Upper lobe of left lung (tissue), 6 donors: ENCODE results near the gene PLXNB1. TPM values are rescaled to one million over a fixed set of nuclear protein-coding genes. Genes with fewer than 3 reads are reported as not detected.
A peak's percentile ranks its signal among the peaks of the same experiment; 100 is the strongest.

ENCODE experiments used
- ATAC-seq, 2 donors: fragments of 200-7000 bp; cut with Tn5 transposase; one replicate each; pipeline ENCODE4 v1.9.1; 2022; ENCODE audit warnings: mild to moderate bottlenecking in 2 of 2, moderate library complexity in 2 of 2; ENCODE audit not compliant: low FRiP score in 2 of 2
- DNase-seq, 2 donors: peaks; one replicate each; pipeline ENCODE4 v3.0.0-alpha.2; 2019 to 2020
- H3K27ac ChIP-seq, 4 donors: fragments of 200-600 bp; sonication (generic); one replicate each; pipeline ENCODE4 v1.5.1; 2016 to 2019
- H3K27me3 ChIP-seq, 4 donors: fragments of 200-600 bp; sonication (generic); one replicate each; pipeline ENCODE4 v1.5.1; 2017 to 2019
- H3K36me3 ChIP-seq, 4 donors: fragments of 200-600 bp; sonication (generic); one replicate each; pipeline ENCODE4 v1.5.1; 2016 to 2019
- H3K4me1 ChIP-seq, 4 donors: fragments of 200-600 bp; sonication (generic); one replicate each; pipeline ENCODE4 v1.5.1; 2018 to 2019
- H3K4me3 ChIP-seq, 4 donors: fragments of 200-600 bp; sonication (generic); one replicate each; pipeline ENCODE4 v1.5.1; 2017 to 2019; ENCODE audit warnings: mild to moderate bottlenecking in 2 of 4, moderate library complexity in 1 of 4
- H3K9me3 ChIP-seq, 4 donors: fragments of 200-600 bp; sonication (generic); one replicate each; pipeline ENCODE4 v1.5.1; 2018 to 2019
- CTCF ChIP-seq, 6 experiments: fragments of 450-650 bp in 4 of 6; fragments of 200-600 bp in 2 of 6; sonication (generic) in 2 of 6; IDR thresholded peaks; one replicate each; pipeline ENCODE4 v1.5.1; 2016 to 2019; ENCODE audit warnings: antibody characterized with exemption in 6 of 6
- EP300 ChIP-seq, 4 donors: sonication (generic); formaldehyde crosslinking; IDR thresholded peaks; one replicate each; pipeline ENCODE4 v1.5.1; 2017; ENCODE audit warnings: antibody characterized with exemption in 4 of 4, control low read depth in 2 of 4
- POLR2A ChIP-seq, 4 donors: fragments of 450-650 bp; IDR thresholded peaks; one replicate each; pipeline ENCODE4 v1.5.1; 2016 to 2017; ENCODE audit warnings: antibody characterized with exemption in 4 of 4, mild to moderate bottlenecking in 2 of 4
- POLR2AphosphoS5 ChIP-seq, 2 donors: sonication (generic); formaldehyde crosslinking; IDR thresholded peaks; one replicate each; pipeline ENCODE4 v1.5.1; 2017; ENCODE audit warnings: antibody characterized with exemption in 2 of 2
- WGBS, 2 donors: methylation state at CpG; one replicate each; pipeline ENCODE4 v1.1.5; 2017 to 2018; 5-methylcytosine and 5-hydroxymethylcytosine counted together
- total RNA-seq, 6 donors: library from RNA; depleted of rRNA in 4 of 6; stranded (reverse); fragments of >200 nt in 4 of 6; gene quantifications; one replicate each; pipeline versions ENCODE4 v1.1.0 to v1.2.1, GENCODE V29; 2016 to 2021
- donor health status: DM: no; HTN: no; CAD: no; lungs with moderate emphysema.
- donor health status: DM: no; HTN: yes; CAD: no; lungs with severe emphysema.

The PLXNB1 gene
- total RNA-seq, 6 donors from 2014 or later, result 91.2 to 588 (median 123) TPM

- DNase-seq (peak in 1 of 2 donors; percentile 71), ATAC-seq (peak; percentile 68 to 69)
- WGBS, 2 donors, result 54 to 57% methylated on average over 6 of the region's 6 CpGs
- no peaks in the 10 kb centered on the region for H3K27me3 ChIP-seq
- no peak overlapping the region for H3K4me3 ChIP-seq
- H3K36me3 ChIP-seq, result peaks cover 2 to 22% (median 14%) of the 10 kb centered on the region in 4 donors
- H3K4me1 ChIP-seq, result no peaks in the 10 kb centered on the region
- no peak overlapping the region for H3K27ac ChIP-seq
- H3K9me3 ChIP-seq, result no peaks in the 10 kb centered on the region
- no peak for TF ChIP-seq POLR2A (IDR thresholded peaks at IDR 0.05)
- no peak for TF ChIP-seq POLR2AphosphoS5 (IDR thresholded peaks at IDR 0.05)
- peak; percentile 69 to 90 (median 88) for TF ChIP-seq CTCF (IDR thresholded peaks at IDR 0.05)
These were observed 29.0 kb downstream of the PLXNB1 start for GRCh38 chr3:48400824-48401433.

GRCh38 chr3:48399387-48400172, 30.3 kb downstream of the PLXNB1 start:
- Histone ChIP-seq H3K27ac (no peak overlapping the region), H3K4me1 (no peaks in the 10 kb centered on the region), H3K9me3 (no peaks in the 10 kb centered on the region), H3K36me3 (peaks cover 0 to 11% (median 4%) of the 10 kb centered on the region in 4 donors), H3K4me3 (no peak overlapping the region), H3K27me3 (no peaks in the 10 kb centered on the region)
- no peak for TF ChIP-seq POLR2AphosphoS5 (IDR thresholded peaks at IDR 0.05)
- no peak for TF ChIP-seq POLR2A (IDR thresholded peaks at IDR 0.05)
- no peak for TF ChIP-seq EP300 (IDR thresholded peaks at IDR 0.05)
- no peak for TF ChIP-seq CTCF (IDR thresholded peaks at IDR 0.05)
- ATAC-seq, result no peak
- WGBS, 2 donors, result 53 to 63% methylated on average over 1 to 4 of the region's 4 CpGs
- DNase-seq, result peak in 1 of 2 donors; percentile 38

- Histone ChIP-seq H3K27ac (no peak overlapping the region), H3K9me3 (no peaks in the 10 kb centered on the region), H3K4me1 (no peaks in the 10 kb centered on the region), H3K36me3 (peaks cover 0 to 3% (median 1%) of the 10 kb centered on the region in 4 donors), H3K4me3 (no peak overlapping the region), H3K27me3 (no peaks in the 10 kb centered on the region)
- no peak for TF ChIP-seq CTCF (IDR thresholded peaks at IDR 0.05)
- no peak for TF ChIP-seq POLR2AphosphoS5 (IDR thresholded peaks at IDR 0.05)
- TF ChIP-seq EP300 (IDR thresholded peaks at IDR 0.05), result no peak
- TF ChIP-seq POLR2A (IDR thresholded peaks at IDR 0.05), result no peak
- no peak for ATAC-seq
- peak in 1 of 2 donors; percentile 70 for DNase-seq
- WGBS, 2 donors, result 37 to 52% methylated on average over 6 to 10 of the region's 11 CpGs
These were observed 31.0 kb downstream of the PLXNB1 start for GRCh38 chr3:48398701-48399386.

- ATAC-seq (peak in 1 of 2 donors; percentile 38), DNase-seq (no peak)
- no peak overlapping the region for H3K4me3 ChIP-seq
- no peaks in the 10 kb centered on the region for H3K4me1 ChIP-seq
- H3K27me3 ChIP-seq, result no peaks in the 10 kb centered on the region
- 69 to 83% methylated on average over 7 to 8 of the region's 9 CpGs for WGBS, 2 donors
- H3K36me3 ChIP-seq, result no peaks in the 10 kb centered on the region
- no peaks in the 10 kb centered on the region for H3K9me3 ChIP-seq
- H3K27ac ChIP-seq, result no peak overlapping the region
- TF ChIP-seq POLR2A (IDR thresholded peaks at IDR 0.05), result no peak
- TF ChIP-seq EP300 (IDR thresholded peaks at IDR 0.05), result no peak
- no peak for TF ChIP-seq CTCF (IDR thresholded peaks at IDR 0.05)
- TF ChIP-seq POLR2AphosphoS5 (IDR thresholded peaks at IDR 0.05), result no peak
These were observed 31.9 kb downstream of the PLXNB1 start for GRCh38 chr3:48397767-48398681.
